Breast epithelium (tissue), 3 donors: ENCODE data around the gene KRT16. TPM values are rescaled to one million over a fixed set of nuclear protein-coding genes. Genes with fewer than 3 reads are reported as not detected.

ENCODE experiments used
- total RNA-seq, 3 donors: library from RNA; depleted of rRNA; stranded (reverse); fragments of >200 nt; gene quantifications; one replicate each; pipeline ENCODE4 v1.1.0, GENCODE V29; 2016

The KRT16 gene
- total RNA-seq, 3 donors from 2014 or later, result 2.6 to 100 (median 51.8) TPM

Other genes starting within 250 kb of the KRT16 start
- not detected for gene KRT33B, start 243.0 kb downstream of the KRT16 start, total RNA-seq
- not detected for gene KRT34, start 230.5 kb downstream of the KRT16 start, total RNA-seq
- gene KRT31, start 215.2 kb downstream of the KRT16 start, total RNA-seq, result not detected
- gene KRT37, start 188.2 kb downstream of the KRT16 start, total RNA-seq, result not detected
- gene KRT38, start 171.8 kb downstream of the KRT16 start, total RNA-seq, result not detected
- gene KRT32, start 145.4 kb downstream of the KRT16 start, total RNA-seq, result under 1 TPM in 2 of 3 donors, not detected in 1; 0.33 to 0.73 TPM
- gene KRT35, start 131.6 kb downstream of the KRT16 start, total RNA-seq, result not detected
- not detected for gene KRT36, start 122.9 kb downstream of the KRT16 start, total RNA-seq
- 1 to 10 TPM in 1 of 3 donors, not detected in 2; 1.6 TPM for gene KRT13, start 107.2 kb downstream of the KRT16 start, total RNA-seq
- 1,000 to 10,000 TPM in 1 of 3 donors, 100 to 1,000 TPM in 1, under 1 TPM in 1; 0.80 to 2,244 (median 331) TPM for gene KRT15, start 93.9 kb downstream of the KRT16 start, total RNA-seq
- 1,000 to 10,000 TPM in 1 of 3 donors, 100 to 1,000 TPM in 1, 1 to 10 TPM in 1; 6.7 to 1,011 (median 375) TPM for gene KRT19, start 84.5 kb downstream of the KRT16 start, total RNA-seq
- gene KRT9, start 40.7 kb downstream of the KRT16 start, total RNA-seq, result under 1 TPM in 1 of 3 donors, not detected in 2; 0.44 TPM
- 100 to 1,000 TPM in 2 of 3 donors, under 1 TPM in 1; 0.80 to 692 (median 388) TPM for gene KRT14, start 25.9 kb downstream of the KRT16 start, total RNA-seq
- 1,000 to 10,000 TPM in 2 of 3 donors, 1 to 10 TPM in 1; 1.9 to 1,676 (median 1,373) TPM for gene KRT17, start 11.8 kb upstream of the KRT16 start, total RNA-seq
- 100 to 1,000 TPM; 217 to 850 (median 260) TPM for gene EIF1, start 76.1 kb upstream of the KRT16 start, total RNA-seq
- gene GAST, start 99.6 kb upstream of the KRT16 start, total RNA-seq, result not detected
- 1 to 10 TPM in 1 of 3 donors, under 1 TPM in 1, not detected in 1; 0.33 to 2.2 TPM for gene HAP1, start 121.9 kb upstream of the KRT16 start, total RNA-seq
- 100 to 1,000 TPM; 107 to 158 (median 121) TPM for gene JUP, start 173.9 kb upstream of the KRT16 start, total RNA-seq
- 10 to 100 TPM in 2 of 3 donors, 1 to 10 TPM in 1; 6.2 to 19.0 (median 14.9) TPM for gene P3H4, start 199.2 kb upstream of the KRT16 start, total RNA-seq
- 10 to 100 TPM; 35.9 to 43.3 (median 39.4) TPM for gene FKBP10, start 200.2 kb upstream of the KRT16 start, total RNA-seq
- 10 to 100 TPM; 50.2 to 83.9 (median 60.6) TPM for gene NT5C3B, start 223.5 kb upstream of the KRT16 start, total RNA-seq
- under 1 TPM in 2 of 3 donors, not detected in 1; 0.80 to 0.88 TPM for gene KLHL10, start 225.1 kb upstream of the KRT16 start, total RNA-seq